Thoracic aorta (tissue), 2 donors: ENCODE data around the gene AGR2. TPM values are rescaled to one million over a fixed set of nuclear protein-coding genes. Genes with fewer than 3 reads are reported as not detected.

ENCODE experiments used
- ATAC-seq: fragments of 150-250 bp; one replicate; pipeline ENCODE4 v1.8.0; 2017; ENCODE audit warnings: low read depth; ENCODE audit not compliant: insufficient number of reproducible peaks, low FRiP score
- DNase-seq: peaks from one replicate; pipeline ENCODE4 v3.0.0-alpha.2; 2020; ENCODE audit warnings: low spot score
- H3K27ac ChIP-seq, 2 donors: fragments of 200-600 bp; sonication (generic); 1 replicate in 1 of 2; 2 replicates in 1 of 2; pipeline ENCODE4 v1.5.1; 2016; ENCODE audit warnings: mild to moderate bottlenecking in 2 of 2, moderate library complexity in 2 of 2
- H3K27me3 ChIP-seq: fragments of 200-600 bp; sonication (generic); replicated peaks from 2 replicates; pipeline ENCODE4 v1.6.0; 2016; ENCODE audit warnings: mild to moderate bottlenecking; ENCODE audit not compliant: insufficient read depth
- H3K36me3 ChIP-seq: fragments of 200-600 bp; sonication (generic); one replicate; pipeline ENCODE4 v1.5.1; 2016
- H3K4me1 ChIP-seq, 2 donors: fragments of 200-600 bp; sonication (generic); 1 replicate in 1 of 2; 2 replicates in 1 of 2; pipeline versions ENCODE4 v1.5.1 to v1.6.0; 2016; ENCODE audit warnings: low read depth in 2 of 2, mild to moderate bottlenecking in 1 of 2; ENCODE audit not compliant: control insufficient read depth in 1 of 2
- H3K4me3 ChIP-seq: fragments of 200-600 bp; sonication (generic); 2 replicates; pipeline ENCODE4 v1.5.1; 2016; ENCODE audit warnings: mild to moderate bottlenecking
- H3K9me3 ChIP-seq: fragments of 200-600 bp; sonication (generic); 2 replicates; pipeline ENCODE4 v1.5.1; 2016
- total RNA-seq, 2 donors: library from RNA; depleted of rRNA; stranded (reverse); fragments of >200 nt; gene quantifications; one replicate each; pipeline versions ENCODE4 v1.1.0 to v1.2.3, GENCODE V29; 2016
- TF ChIP-seq, protein P1 (sequence below): fragments of 200-600 bp; sonication (generic); IDR thresholded peaks from one replicate; pipeline ENCODE4 v1.5.1; 2019; ENCODE audit warnings: antibody characterized with exemption

The AGR2 gene
- total RNA-seq, 2 donors from 2014 or later: 25.2 TPM; not detected in 1

- H3K4me3 ChIP-seq: no peak overlapping the region
- no peaks in the 10 kb centered on the region for H3K9me3 ChIP-seq
- ATAC-seq: no peak
- H3K4me1 ChIP-seq: no peaks in the 10 kb centered on the region
- no peaks in the 10 kb centered on the region for H3K27me3 ChIP-seq
- no peaks in the 10 kb centered on the region for H3K36me3 ChIP-seq
- TF ChIP-seq, protein P1, sequence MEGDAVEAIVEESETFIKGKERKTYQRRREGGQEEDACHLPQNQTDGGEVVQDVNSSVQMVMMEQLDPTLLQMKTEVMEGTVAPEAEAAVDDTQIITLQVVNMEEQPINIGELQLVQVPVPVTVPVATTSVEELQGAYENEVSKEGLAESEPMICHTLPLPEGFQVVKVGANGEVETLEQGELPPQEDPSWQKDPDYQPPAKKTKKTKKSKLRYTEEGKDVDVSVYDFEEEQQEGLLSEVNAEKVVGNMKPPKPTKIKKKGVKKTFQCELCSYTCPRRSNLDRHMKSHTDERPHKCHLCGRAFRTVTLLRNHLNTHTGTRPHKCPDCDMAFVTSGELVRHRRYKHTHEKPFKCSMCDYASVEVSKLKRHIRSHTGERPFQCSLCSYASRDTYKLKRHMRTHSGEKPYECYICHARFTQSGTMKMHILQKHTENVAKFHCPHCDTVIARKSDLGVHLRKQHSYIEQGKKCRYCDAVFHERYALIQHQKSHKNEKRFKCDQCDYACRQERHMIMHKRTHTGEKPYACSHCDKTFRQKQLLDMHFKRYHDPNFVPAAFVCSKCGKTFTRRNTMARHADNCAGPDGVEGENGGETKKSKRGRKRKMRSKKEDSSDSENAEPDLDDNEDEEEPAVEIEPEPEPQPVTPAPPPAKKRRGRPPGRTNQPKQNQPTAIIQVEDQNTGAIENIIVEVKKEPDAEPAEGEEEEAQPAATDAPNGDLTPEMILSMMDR: no peak
- H3K27ac ChIP-seq: no peak overlapping the region
- no peak for DNase-seq
Measured at GRCh38 chr7:16762177-16762576, 42.6 kb downstream of the AGR2 start.

DNA sequence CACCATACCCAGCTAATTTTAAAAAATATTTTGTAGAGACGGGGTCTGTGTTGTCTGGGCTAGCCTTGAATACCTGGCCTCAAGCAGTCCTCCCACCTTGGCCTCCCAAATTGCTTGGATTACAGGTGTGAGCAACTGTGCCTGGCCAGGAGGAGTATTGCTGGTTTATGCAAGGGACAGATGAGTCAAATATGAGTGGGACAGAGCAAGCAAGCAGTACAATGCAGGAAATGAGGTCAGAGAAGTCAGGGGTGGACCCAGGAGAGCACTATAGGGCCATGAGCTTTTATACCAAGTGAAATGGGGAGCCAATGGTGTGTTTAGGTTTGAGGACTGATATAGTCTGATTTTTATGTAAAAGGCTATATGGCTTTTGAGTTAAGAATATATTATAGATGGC, 45.0 kb downstream of the AGR2 start:
- ATAC-seq: no peak

DNA sequence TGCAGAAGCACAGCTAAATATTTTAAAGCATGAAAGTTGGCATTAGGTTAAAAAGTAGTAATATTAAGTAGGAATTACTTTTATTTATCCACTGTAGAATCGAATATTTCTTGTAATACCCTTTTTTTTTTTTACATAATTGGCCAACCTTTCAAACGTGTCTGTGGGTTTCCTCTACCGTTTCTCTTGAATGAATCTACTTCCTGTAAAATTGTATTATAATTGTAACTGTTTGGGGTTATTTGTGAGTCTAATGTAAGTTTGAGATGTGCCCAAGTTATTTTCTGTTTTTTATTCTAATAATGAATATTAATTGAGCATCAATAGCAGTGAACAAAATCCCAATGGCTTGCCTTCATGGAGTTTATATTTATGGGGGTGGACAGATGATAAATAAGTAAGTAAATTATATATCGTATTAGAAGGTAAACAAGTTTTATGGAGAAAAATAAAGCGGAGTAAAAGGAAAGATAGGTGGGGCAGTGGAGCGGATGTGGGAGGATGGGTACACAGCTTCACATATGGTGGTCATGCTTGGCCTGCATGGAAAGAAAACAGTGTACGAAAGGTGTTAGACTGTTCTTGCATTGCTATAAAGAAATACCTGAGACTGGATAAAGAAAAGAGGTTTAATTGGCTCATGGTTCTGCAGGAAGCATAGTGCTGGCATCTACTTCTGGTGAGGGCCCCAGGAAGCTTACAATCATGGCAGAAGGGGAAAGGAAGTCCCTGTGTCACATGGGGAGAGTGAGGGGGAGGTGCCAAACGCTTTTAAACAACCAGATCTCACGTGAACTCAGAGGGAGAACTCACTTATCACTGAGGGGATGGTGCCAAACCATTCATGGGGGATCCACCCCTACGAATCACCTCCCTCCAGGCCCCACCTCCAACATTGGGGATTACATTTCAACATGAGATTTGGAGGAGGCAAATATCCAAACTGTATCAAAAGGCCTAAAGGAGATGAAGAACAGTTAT, 45.9 kb downstream of the AGR2 start:
- Histone ChIP-seq H3K36me3 (no peaks in the 10 kb centered on the region), H3K9me3 (no peaks in the 10 kb centered on the region), H3K27me3 (no peaks in the 10 kb centered on the region), H3K4me1 (no peaks in the 10 kb centered on the region), H3K27ac (no peak overlapping the region), H3K4me3 (no peak overlapping the region)
- TF ChIP-seq, protein P1: no peak
- DNase-seq (no peak), ATAC-seq (no peak)

More for the DNA sequence above, 45.0 kb downstream of the AGR2 start:
- Histone ChIP-seq H3K27me3 (no peaks in the 10 kb centered on the region), H3K4me3 (no peak overlapping the region), H3K36me3 (no peaks in the 10 kb centered on the region), H3K27ac (no peak overlapping the region), H3K4me1 (no peaks in the 10 kb centered on the region), H3K9me3 (no peaks in the 10 kb centered on the region)
- TF ChIP-seq, protein P1: no peak
- DNase-seq: no peak

GRCh38 chr7:16758036-16758435, 46.8 kb downstream of the AGR2 start:
- DNase-seq (no peak), ATAC-seq (no peak)
- Histone ChIP-seq H3K4me1 (peaks cover 0 to 7% of the 10 kb centered on the region in 2 donors), H3K27me3 (no peaks in the 10 kb centered on the region), H3K27ac (no peak overlapping the region), H3K36me3 (no peaks in the 10 kb centered on the region), H3K9me3 (no peaks in the 10 kb centered on the region), H3K4me3 (no peak overlapping the region)
- TF ChIP-seq, protein P1: no peak

DNA sequence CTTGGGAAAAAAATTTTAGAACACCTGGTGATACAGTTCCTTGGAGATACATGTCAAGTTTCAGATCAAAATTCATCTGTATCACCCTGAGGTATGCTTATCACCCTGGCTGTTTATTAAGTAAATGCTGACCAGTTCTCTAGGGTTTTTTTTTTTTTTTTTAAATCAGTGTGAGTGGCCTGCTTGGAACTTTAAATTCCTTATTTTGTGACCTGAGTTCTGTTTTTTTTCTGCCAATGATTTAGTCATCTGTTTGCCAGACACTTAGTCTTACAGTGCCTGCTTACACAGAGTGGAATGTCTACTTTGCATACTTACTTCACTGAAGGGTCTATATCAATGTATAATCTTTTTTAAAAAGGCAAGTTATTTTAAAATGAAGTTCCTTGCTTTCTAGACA, 49.4 kb downstream of the AGR2 start:
- no peak overlapping the region for H3K4me3 ChIP-seq

More for the DNA sequence above, 49.4 kb downstream of the AGR2 start:
- ATAC-seq (no peak), DNase-seq (no peak)
- Histone ChIP-seq H3K9me3 (no peaks in the 10 kb centered on the region), H3K36me3 (no peaks in the 10 kb centered on the region), H3K4me1 (peaks cover 0 to 7% of the 10 kb centered on the region in 2 donors), H3K27me3 (no peaks in the 10 kb centered on the region), H3K27ac (no peak overlapping the region)
- TF ChIP-seq, protein P1: no peak
